Measurements from ENCODE around the gene MC5R. TPM values are rescaled to one million over a fixed set of nuclear protein-coding genes. Genes with fewer than 3 reads are reported as not detected.

Gene MC5R
- not detected in 2 replicates for total RNA-seq

- no peak for DNase-seq (ENCODE audit: low read depth, low spot score)
Observed at GRCh38 chr18:13823707-13824395, at the start of gene MC5R. Gene MC5R (plus strand): TSS chr18:13824149. CDS start chr18:13825766, 1,617 bp downstream.

DNA sequence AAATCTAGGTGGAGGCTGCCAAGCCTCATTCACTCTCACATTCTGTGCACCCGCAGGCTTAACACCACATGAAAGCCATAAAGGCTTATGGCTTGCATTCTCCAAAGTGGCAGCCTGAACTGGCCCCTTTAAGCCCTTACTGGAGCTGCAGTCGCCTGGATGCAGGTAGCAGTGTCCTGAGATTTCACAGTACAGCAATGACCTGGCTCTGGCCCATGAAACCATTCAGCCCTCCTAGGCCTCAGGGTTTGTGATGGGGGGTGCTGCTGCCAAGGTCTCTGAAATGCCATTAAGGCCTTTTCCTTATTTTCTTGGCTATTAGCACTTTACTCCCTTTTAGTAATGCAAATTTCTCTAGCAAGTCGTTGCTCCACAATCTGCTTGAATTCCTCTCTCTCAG, 48.9 kb upstream of the MC5R start:
- no peak for DNase-seq (ENCODE audit: low read depth, low spot score)

DNA sequence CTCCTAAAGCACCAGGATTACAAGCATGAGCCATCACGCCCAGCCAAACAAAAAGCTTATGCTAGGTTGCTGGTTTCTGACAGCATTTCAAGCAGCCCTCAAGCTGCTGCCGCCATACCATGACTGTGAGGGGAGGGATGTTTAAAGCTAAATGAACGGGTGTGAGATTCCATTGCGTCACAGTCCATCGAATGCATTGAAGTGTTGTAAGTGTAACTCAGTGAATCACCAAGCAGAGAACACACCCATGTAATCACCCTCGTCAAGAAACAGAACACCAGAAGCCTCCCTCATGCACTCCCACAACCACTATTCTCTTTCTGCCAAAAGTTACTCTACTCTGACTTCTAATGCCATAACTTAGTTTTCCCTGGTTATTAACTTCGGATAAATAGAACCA, 32.8 kb upstream of the MC5R start:
- no peak for DNase-seq (ENCODE audit: low read depth, low spot score)

- DNase-seq (ENCODE audit: low read depth, low spot score), result no peak
Observed at GRCh38 chr18:13793819-13794218, 30.1 kb upstream of the MC5R start.

DNA sequence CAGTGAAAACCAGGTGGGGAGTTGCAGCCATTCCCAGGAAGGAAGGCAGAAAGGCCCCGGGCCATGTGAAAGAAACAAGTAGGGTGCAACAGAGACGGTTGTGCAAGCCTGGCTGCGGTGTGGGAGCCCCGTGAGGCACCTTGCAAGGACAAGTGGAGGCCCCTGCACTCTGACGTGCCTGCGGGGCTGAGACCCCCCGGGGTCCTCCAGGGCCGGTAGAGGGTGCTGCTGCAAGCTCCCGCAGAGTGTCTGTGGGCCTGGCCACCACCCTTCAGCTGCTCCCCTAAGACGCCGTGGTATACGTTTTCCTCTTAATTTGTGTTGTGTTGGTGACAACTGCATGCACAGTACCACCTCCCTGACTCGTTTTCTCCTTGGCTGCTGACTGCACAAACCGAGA, 27.4 kb upstream of the MC5R start:
- DNase-seq (ENCODE audit: low read depth, low spot score), result no peak

GRCh38 chr18:13797157-13797611, 26.8 kb upstream of the MC5R start:
- DNase-seq (ENCODE audit: low read depth, low spot score), result peak; percentile 71

- DNase-seq (ENCODE audit: low read depth, low spot score), result no peak
Observed at GRCh38 chr18:13799396-13799795, 24.6 kb upstream of the MC5R start.

GRCh38 chr18:13800505-13801259, 23.3 kb upstream of the MC5R start:
- DNase-seq (ENCODE audit: low read depth, low spot score), result no peak

DNA sequence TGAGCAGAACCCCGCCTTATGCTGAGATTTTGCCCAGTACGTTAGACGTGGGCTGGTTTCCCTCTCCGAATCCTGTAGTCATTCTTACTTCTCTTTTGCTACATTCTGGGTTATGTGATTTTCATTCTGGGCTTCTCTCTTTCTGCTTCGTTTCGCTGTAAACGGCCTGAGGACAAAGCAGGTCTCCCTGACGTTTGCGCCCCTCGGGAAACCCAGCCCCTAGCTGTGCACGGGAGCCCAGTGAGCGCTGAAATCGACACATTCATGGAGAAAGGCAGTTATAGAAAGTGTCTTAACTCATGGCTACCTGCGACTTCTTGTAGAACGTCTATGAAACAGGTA, 22.7 kb upstream of the MC5R start:
- no peak for DNase-seq (ENCODE audit: low read depth, low spot score)

- no peak for DNase-seq (ENCODE audit: low read depth, low spot score)
Observed at GRCh38 chr18:13804305-13804704, 19.6 kb upstream of the MC5R start.

DNA sequence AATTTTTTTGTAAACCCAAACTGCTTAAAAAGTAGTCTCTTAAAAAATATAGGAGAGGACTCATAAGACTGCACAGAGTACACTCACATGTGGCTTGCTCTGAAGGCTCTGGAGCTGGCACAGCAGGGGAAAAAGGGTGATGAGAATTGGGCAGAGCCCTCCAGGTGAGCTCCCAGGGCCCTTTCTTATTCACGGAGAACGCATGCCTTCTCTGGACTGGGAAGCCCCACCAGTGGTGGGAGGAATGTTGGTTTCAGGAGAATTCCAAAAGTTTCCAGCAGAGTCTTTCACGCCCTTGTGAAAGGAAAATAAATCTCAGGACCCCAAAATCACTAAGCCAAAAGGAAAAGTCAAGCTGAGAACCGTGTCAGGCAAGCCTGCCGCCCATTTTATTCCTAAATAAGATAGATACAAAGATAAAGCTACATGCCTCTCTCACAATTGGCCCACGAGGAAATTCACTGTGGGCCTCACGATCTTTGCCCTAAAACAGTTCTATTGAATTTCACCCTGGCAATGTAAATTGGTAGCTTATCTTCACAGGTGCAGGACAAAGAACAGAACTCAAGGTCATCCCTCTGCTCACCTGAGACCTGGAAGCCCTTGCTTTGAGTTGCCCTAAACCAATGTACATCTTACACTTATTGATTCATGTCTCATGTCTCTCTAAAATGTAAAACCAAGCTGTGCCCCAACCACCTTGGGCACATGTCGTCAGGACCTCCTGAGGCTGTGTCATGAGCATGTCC, 15.5 kb upstream of the MC5R start:
- no peak for DNase-seq (ENCODE audit: low read depth, low spot score)

DNA sequence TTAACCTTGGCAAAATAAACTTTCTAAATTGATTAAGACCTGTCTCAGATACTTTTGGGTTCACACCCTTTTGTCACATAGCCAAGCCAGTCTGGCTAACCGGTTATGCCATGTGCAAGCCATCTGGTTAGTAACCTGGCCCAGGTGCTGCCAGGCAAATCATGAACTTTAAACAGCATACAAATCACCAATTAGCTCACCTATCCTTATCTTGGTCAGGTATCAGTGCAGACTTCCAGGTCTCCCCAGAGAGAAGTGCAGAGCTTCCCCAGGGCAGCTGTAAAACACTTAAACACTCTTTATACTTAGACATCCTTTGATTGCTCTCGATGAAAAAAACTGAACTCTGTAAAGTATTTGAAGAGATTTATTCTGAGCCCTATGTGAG, 14.9 kb upstream of the MC5R start:
- no peak for DNase-seq (ENCODE audit: low read depth, low spot score)

DNA sequence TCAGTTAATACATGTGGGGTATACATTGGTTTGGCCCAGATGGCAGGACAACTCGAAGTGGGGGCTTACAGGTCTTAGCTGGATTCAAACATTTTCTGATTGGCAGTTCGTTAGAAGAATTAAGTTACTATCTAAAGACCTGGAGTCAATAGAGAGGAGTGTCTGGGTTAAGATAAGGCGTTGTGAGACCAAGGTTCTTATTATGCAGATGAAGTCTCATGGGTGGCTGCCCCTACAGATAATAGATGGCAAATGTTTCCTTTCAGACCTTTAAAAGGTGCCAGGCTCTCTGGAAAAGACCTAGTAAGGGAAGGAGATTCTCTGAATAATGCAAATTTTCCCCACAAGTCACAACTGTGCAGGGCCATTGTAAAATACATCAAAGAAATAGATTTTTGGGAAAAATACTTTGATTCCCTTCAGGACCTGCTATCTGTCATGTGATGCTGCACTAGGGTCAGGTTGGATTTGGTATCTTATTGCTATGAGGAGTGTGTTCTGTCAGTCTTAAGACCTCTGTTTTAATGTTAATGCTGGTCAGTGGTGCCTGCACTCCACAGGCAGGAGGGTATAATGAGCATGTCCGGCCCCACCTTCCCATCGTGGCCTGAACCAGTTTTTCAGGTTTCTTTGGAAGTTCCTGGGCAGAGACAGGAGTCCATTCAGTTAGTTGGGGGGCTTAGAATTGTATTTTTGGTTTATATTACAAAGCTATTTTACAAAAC, 14.3 kb upstream of the MC5R start:
- DNase-seq (ENCODE audit: low read depth, low spot score), result no peak

GRCh38 chr18:13810950-13811485, 12.9 kb upstream of the MC5R start:
- no peak for DNase-seq (ENCODE audit: low read depth, low spot score)

DNA sequence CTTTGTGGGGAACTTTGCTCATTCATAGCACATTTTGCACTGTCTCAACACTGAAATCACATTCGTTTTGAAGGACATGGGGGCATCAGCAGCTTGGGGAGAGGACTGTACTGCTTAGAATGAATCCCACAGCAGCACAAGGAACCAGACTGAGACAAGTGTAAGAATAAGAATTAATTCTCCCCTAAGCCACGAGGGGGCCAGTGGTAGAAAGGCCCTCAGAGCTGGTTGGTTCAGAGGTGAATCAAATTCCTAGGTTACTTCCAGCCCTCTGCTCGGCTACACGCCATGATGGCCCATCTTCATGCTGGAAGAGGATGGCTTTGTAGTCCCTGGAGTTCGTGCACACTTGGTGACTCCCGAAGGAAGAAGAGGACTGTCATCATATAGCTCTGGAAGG, 12.0 kb upstream of the MC5R start:
- no peak for DNase-seq (ENCODE audit: low read depth, low spot score)

- DNase-seq (ENCODE audit: low read depth, low spot score), result peak; percentile 13
Observed at GRCh38 chr18:13813271-13813849, 10.6 kb upstream of the MC5R start.

DNA sequence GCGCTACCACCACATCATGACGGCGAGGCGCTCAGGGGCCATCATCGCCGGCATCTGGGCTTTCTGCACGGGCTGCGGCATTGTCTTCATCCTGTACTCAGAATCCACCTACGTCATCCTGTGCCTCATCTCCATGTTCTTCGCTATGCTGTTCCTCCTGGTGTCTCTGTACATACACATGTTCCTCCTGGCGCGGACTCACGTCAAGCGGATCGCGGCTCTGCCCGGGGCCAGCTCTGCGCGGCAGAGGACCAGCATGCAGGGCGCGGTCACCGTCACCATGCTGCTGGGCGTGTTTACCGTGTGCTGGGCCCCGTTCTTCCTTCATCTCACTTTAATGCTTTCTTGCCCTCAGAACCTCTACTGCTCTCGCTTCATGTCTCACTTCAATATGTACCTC, 2.3 kb downstream of the MC5R start:
- DNase-seq (ENCODE audit: low read depth, low spot score), result no peak

DNA sequence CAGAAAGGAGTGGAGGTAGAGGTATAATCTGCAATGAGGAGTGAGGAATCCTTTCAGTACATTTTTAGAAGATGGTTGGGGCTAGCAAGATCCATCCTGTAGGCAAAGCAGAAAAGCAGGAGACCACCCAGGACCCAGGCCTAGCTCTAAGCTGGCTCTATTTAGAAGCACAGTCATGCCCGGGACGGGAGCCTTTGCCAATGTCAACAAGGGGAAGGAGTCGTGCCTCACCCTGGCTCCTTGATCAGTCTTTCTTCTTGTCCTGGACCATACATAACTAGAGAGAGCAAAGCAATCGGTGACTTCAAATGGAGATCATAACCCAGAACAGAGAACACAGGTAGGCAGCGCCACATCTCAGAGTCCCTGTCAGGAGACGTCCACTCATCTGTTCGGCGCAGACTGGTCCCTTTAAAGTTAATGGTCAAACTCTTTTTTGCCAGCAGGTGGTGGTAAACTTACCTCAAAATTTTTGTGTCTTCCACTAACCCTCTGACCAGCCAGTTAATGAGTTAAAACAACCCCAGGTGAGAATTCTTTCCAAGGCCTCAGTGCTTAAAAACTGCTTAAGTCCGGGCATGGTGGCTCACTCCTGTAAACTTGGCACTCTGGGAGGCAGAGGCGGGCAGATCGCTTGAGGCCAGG, 8.0 kb downstream of the MC5R start:
- DNase-seq (ENCODE audit: low read depth, low spot score), result no peak

DNA sequence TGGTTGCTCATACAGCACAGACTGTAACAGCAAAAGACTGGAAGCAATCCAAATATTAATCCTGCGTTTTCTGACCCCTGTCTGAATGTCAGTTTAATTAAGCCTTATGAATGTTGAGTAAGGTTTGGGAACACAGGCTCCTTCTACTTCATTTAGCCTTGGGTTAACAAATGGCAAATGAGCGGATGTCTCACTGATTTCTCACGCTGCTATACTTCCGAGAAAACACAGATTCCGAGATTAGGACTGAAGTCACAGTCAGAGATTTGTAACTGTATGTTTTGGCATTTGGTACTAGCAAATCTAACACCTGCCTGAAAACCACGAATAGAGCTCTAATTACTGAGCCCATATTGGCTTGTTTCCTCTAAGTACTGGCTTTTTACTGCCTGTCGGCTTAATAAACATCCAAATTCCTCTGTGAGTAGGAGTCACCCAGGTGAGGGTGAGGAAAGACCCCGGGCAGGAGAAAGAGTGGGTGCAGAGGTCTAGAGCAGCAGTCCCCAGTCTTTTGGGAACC, 10.6 kb downstream of the MC5R start:
- DNase-seq (ENCODE audit: low read depth, low spot score), result no peak

DNA sequence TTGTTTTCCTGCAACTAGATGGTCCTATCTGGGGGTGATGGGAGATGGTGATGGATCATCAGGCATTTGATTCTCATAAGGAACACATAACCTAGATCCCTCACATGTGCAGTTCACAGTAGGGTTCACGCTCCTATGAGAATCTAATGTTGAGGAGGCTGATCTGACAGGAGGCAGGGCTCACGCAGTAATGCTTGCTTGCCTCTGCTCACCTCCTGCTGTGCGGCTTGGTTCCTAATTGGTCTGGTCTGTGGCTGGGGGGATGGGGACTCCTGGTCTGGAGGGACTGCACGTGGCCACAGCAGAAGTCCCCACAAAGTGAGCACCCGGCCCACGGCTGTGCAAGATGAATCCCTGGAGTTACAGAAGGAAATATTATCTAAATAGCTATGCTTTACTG, 11.3 kb downstream of the MC5R start:
- no peak for DNase-seq (ENCODE audit: low read depth, low spot score)
